SU-DHL-6 (cell line): ENCODE results near the gene LAMA2.

Experiments
- H2AFZ ChIP-seq: fragments of 200-600 bp; sonication (generic); 2 replicates; pipeline ENCODE4 v1.6.1; 2014; ENCODE audit warnings: low read depth, mild to moderate bottlenecking, moderate library complexity, mixed read lengths, antibody characterized with exemption, low read length; ENCODE audit not compliant: severe bottlenecking
- H3F3A ChIP-seq: fragments of 200-600 bp; shearing (Covaris generic); 2 replicates; pipeline ENCODE4 v1.6.0; 2016; ENCODE audit warnings: antibody characterized with exemption, mild to moderate bottlenecking; ENCODE audit not compliant: insufficient read depth
- H3K27ac ChIP-seq: fragments of 200-600 bp; sonication (generic); 2 replicates; pipeline ENCODE4 v1.5.1; 2016; ENCODE audit warnings: low read depth, mild to moderate bottlenecking, low read length, moderate library complexity, mixed read lengths
- H3K27me3 ChIP-seq: fragments of 200-600 bp; sonication (generic), shearing (Covaris generic); 2 replicates; pipeline ENCODE4 v1.6.0; 2014; ENCODE audit warnings: mild to moderate bottlenecking, low read length
- H3K36me3 ChIP-seq: fragments of 200-600 bp; sonication (generic); 2 replicates; pipeline ENCODE4 v1.6.1; 2014; ENCODE audit warnings: mild to moderate bottlenecking, low read length, mixed read lengths
- H3K4me2 ChIP-seq: fragments of 300-600, 200-600 bp; shearing (Covaris generic), sonication (generic); 2 replicates; pipeline ENCODE4 v1.6.0; 2014; ENCODE audit warnings: low read length, low read depth, mild to moderate bottlenecking; ENCODE audit not compliant: poor library complexity, severe bottlenecking
- H3K4me3 ChIP-seq: fragments of 200-600 bp; sonication (generic); 2 replicates; pipeline ENCODE4 v1.5.1; 2014; ENCODE audit warnings: antibody characterized with exemption, low read length, mild to moderate bottlenecking, mixed read lengths; ENCODE audit not compliant: insufficient read depth, poor library complexity, severe bottlenecking
- H3K79me2 ChIP-seq: fragments of 200-600 bp; sonication (generic); 2 replicates; pipeline ENCODE4 v1.6.1; 2014; ENCODE audit warnings: mild to moderate bottlenecking, low read length, moderate library complexity; ENCODE audit not compliant: insufficient read depth
- H3K9ac ChIP-seq: fragments of 200-600 bp; sonication (generic); 2 replicates; pipeline ENCODE4 v1.7.0; 2014; ENCODE audit warnings: mild to moderate bottlenecking, low read length
- H3K9me2 ChIP-seq: fragments of 200-600 bp; sonication (generic); replicated peaks from 2 replicates; pipeline ENCODE4 v1.6.1; 2014; ENCODE audit warnings: low read length; ENCODE audit not compliant: insufficient read depth
- H3K9me3 ChIP-seq: fragments of 200-600 bp; sonication (generic); 2 replicates; pipeline ENCODE4 v1.6.1; 2014; ENCODE audit warnings: low read length, mixed read lengths; ENCODE audit not compliant: insufficient read depth
- H4K20me1 ChIP-seq: fragments of 200-600 bp; sonication (generic); 2 replicates; pipeline ENCODE4 v1.6.1; 2014; ENCODE audit warnings: low read depth, mild to moderate bottlenecking, antibody characterized with exemption, low read length, moderate library complexity, mixed read lengths
- EZH2phosphoT487 ChIP-seq: fragments of 200-600 bp; sonication (generic), shearing (Covaris generic); conservative IDR thresholded peaks from 2 replicates; pipeline ENCODE4 v1.6.1; 2018; ENCODE audit warnings: mild to moderate bottlenecking, antibody characterized with exemption, low read length, moderate library complexity, mixed read lengths
- TF ChIP-seq, protein P1 (sequence below): fragments of 200-600 bp; sonication (generic); IDR thresholded peaks from one replicate; pipeline ENCODE4 v1.5.1; 2017; ENCODE audit warnings: antibody characterized with exemption, mild to moderate bottlenecking, low read length, moderate library complexity; ENCODE audit not compliant: insufficient read depth, poor library complexity, severe bottlenecking

Gene LAMA2

DNA sequence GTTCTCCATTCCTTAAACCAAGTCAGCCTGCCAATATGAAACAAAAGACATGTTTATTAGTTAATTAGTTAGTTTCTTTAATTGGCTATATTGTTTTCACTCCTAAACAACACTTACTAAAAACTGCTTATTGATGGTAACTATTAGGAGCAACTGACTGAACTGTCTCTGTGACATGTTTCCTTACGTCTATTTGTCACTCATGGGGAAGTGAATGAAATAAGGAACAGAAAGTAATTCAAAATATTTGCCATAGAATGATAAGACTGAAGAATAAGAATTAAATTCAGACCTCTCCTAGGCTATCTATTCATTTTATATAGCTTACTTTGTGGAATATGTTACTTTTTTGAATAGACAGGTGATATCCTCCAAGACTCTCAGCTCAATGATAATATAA lies 217.2 kb downstream of the LAMA2 start:
- H3K27me3 ChIP-seq, result no peaks in the 10 kb centered on the region
- H3K4me2 ChIP-seq, result no peak overlapping the region
- H3K4me3 ChIP-seq, result no peak overlapping the region
- TF ChIP-seq, protein P1, sequence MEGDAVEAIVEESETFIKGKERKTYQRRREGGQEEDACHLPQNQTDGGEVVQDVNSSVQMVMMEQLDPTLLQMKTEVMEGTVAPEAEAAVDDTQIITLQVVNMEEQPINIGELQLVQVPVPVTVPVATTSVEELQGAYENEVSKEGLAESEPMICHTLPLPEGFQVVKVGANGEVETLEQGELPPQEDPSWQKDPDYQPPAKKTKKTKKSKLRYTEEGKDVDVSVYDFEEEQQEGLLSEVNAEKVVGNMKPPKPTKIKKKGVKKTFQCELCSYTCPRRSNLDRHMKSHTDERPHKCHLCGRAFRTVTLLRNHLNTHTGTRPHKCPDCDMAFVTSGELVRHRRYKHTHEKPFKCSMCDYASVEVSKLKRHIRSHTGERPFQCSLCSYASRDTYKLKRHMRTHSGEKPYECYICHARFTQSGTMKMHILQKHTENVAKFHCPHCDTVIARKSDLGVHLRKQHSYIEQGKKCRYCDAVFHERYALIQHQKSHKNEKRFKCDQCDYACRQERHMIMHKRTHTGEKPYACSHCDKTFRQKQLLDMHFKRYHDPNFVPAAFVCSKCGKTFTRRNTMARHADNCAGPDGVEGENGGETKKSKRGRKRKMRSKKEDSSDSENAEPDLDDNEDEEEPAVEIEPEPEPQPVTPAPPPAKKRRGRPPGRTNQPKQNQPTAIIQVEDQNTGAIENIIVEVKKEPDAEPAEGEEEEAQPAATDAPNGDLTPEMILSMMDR, result no peak
- no peak for TF ChIP-seq EZH2phosphoT487
- no peak overlapping the region for H3K27ac ChIP-seq
- no peaks in the 10 kb centered on the region for H4K20me1 ChIP-seq
- H3K36me3 ChIP-seq, result no peaks in the 10 kb centered on the region
- no peak overlapping the region for H2AFZ ChIP-seq
- H3K9ac ChIP-seq, result no peak overlapping the region
- H3K9me3 ChIP-seq, result no peaks in the 10 kb centered on the region
- no peaks in the 10 kb centered on the region for H3K79me2 ChIP-seq
- no peaks in the 10 kb centered on the region for H3K9me2 ChIP-seq
- H3F3A ChIP-seq, result no peaks in the 10 kb centered on the region

DNA sequence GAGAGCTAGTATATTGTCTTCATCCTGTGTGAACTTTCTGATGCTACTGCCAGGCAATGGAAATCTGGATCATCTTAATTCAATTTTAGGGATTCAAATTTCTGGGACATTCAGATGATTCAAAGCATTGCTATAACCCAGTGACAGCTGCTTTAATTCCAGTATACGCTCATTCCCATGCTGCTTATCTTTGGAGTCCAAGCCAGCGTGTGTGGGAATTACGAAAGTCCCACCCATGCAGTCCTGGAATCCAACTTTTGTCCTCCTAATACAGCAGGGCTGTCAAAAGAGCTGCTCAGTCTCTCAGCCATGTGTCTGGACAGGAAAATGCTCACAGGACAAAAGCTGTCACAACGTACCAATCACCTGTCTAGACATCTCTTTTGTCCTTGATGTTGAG lies 219.8 kb downstream of the LAMA2 start:
- no peaks in the 10 kb centered on the region for H3K36me3 ChIP-seq
- no peaks in the 10 kb centered on the region for H3K9me3 ChIP-seq
- TF ChIP-seq, protein P1, result no peak
- no peak for TF ChIP-seq EZH2phosphoT487
- no peaks in the 10 kb centered on the region for H3K27me3 ChIP-seq
- no peak overlapping the region for H3K9ac ChIP-seq
- H3K9me2 ChIP-seq, result no peaks in the 10 kb centered on the region
- no peak overlapping the region for H2AFZ ChIP-seq
- no peaks in the 10 kb centered on the region for H3F3A ChIP-seq
- H3K4me2 ChIP-seq, result no peak overlapping the region
- H3K79me2 ChIP-seq, result no peaks in the 10 kb centered on the region
- H4K20me1 ChIP-seq, result no peaks in the 10 kb centered on the region
- H3K27ac ChIP-seq, result no peak overlapping the region
- H3K4me3 ChIP-seq, result no peak overlapping the region

DNA sequence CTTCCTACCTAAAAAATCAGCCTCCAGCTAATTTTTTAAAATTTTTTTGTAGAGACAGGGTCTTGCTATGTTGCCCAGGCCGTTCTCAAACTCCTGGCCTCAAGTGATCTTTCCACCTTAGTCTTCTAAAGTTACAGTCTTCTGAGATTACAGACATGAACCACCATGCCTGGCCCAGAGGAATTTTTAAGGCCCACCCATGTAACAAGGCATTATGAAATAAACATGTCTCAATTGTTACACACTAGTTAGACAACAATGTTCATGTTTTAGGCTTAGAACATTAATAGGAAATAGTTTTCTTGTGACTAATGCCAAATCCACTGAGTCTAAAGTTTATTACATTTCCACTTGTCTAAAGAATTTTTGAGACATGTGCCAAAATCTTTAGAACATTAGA lies 221.2 kb downstream of the LAMA2 start:
- H3K27me3 ChIP-seq, result no peaks in the 10 kb centered on the region
- no peak overlapping the region for H3K9ac ChIP-seq
- no peaks in the 10 kb centered on the region for H3K9me2 ChIP-seq
- H2AFZ ChIP-seq, result no peak overlapping the region
- no peak overlapping the region for H3K4me3 ChIP-seq
- H3F3A ChIP-seq, result no peaks in the 10 kb centered on the region
- H3K36me3 ChIP-seq, result no peaks in the 10 kb centered on the region
- no peaks in the 10 kb centered on the region for H3K79me2 ChIP-seq
- no peak overlapping the region for H3K27ac ChIP-seq
- H4K20me1 ChIP-seq, result no peaks in the 10 kb centered on the region
- TF ChIP-seq, protein P1, result no peak
- no peak for TF ChIP-seq EZH2phosphoT487
- no peak overlapping the region for H3K4me2 ChIP-seq
- no peaks in the 10 kb centered on the region for H3K9me3 ChIP-seq

DNA sequence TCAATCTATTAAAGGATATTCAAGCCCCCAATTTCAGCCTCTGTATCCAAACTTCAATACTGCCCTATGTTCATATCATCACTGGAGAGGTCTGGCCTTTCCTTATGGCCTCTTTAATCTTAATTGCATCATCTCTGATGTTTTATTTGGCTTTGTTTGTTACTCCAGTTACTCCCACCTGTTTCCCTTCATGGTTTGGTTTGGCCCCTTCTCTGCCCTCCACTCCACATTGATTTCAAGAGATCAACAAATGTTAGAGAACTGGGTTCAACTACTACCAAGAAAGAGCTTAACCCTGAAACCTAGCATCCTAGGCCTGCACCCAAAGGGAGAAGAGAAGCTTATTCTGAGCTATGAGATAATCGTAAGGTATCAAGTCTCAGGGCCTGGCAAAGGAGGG lies 221.6 kb downstream of the LAMA2 start:
- Histone ChIP-seq H3K79me2 (no peaks in the 10 kb centered on the region), H3K4me3 (no peak overlapping the region), H3K9ac (no peak overlapping the region), H3K36me3 (no peaks in the 10 kb centered on the region), H3K27me3 (no peaks in the 10 kb centered on the region), H3K9me3 (no peaks in the 10 kb centered on the region), H3K9me2 (no peaks in the 10 kb centered on the region), H3F3A (no peaks in the 10 kb centered on the region), H2AFZ (no peak overlapping the region), H3K27ac (no peak overlapping the region), H4K20me1 (no peaks in the 10 kb centered on the region), H3K4me2 (no peak overlapping the region)
- TF ChIP-seq EZH2phosphoT487, result no peak
